HL-60 (cell line): ENCODE results near the gene AZIN2.

Source experiments
- DNase-seq, 2 experiments: peaks; one replicate each; pipeline ENCODE4 v3.0.0-alpha.2; 2010 to 2020; ENCODE audit warnings: low read depth in 1 of 2, low spot score in 1 of 2
- H3K27ac ChIP-seq: fragments of 250-450 bp; sonication (Bioruptor Pico); replicated peaks from 2 replicates; pipeline ENCODE4 v1.5.1; 2020; ENCODE audit warnings: mild to moderate bottlenecking, moderate library complexity
- H3K27me3 ChIP-seq: fragments of 250-450 bp; sonication (Bioruptor Pico); 2 replicates; pipeline ENCODE4 v1.5.1; 2021; ENCODE audit warnings: mild to moderate bottlenecking, moderate library complexity; ENCODE audit not compliant: insufficient read depth, poor library complexity, severe bottlenecking
- H3K4me3 ChIP-seq: replicated peaks from 2 replicates; pipeline ENCODE4 v1.5.1; 2011; ENCODE audit warnings: mild to moderate bottlenecking, control low read depth, low read length; ENCODE audit not compliant: insufficient read depth
- GABPA ChIP-seq: IDR thresholded peaks from 2 replicates; pipeline ENCODE4 v1.6.1; 2012; ENCODE audit warnings: low read depth
- POLR2AphosphoS5 ChIP-seq: IDR thresholded peaks from 2 replicates; pipeline ENCODE4 v1.6.1; 2012; ENCODE audit warnings: low read depth
- SPI1 ChIP-seq: IDR thresholded peaks from 2 replicates; pipeline ENCODE4 v1.6.1; 2012; ENCODE audit warnings: low read depth, mild to moderate bottlenecking, borderline replicate concordance
- TF ChIP-seq, protein P1 (sequence below): IDR thresholded peaks from 2 replicates; pipeline ENCODE4 v1.6.1; 2012; ENCODE audit warnings: low read depth; ENCODE audit not compliant: insufficient replicate concordance
- TF ChIP-seq, protein P2 (sequence below): IDR thresholded peaks from one replicate; pipeline ENCODE4 v1.5.1; 2011; ENCODE audit warnings: low read length, control low read depth, inconsistent platforms; ENCODE audit not compliant: insufficient read depth

AZIN2 gene

DNA sequence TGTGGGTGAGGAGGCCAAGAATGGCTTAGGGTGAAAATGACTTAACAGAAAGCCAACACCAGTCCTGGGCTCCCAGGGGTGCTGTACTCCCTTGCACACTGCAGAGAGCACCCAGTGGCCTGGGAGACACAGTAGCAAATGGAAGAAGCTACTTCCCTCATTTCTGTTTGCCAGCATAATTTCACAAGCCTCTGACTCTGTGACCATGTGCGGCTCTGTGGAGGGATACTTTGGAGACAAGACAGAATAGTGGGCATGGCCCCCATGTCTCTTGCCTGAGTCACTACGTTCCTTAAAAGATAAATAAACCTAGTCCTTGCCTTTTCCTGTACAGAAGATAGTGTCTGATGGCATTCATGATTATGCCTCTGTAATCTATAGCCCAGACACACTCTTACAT is 62.7 kb downstream of the AZIN2 start:
- Histone ChIP-seq H3K27ac (no peak overlapping the region), H3K27me3 (no peaks in the 10 kb centered on the region), H3K4me3 (no peak overlapping the region)
- no peak for TF ChIP-seq GABPA
- no peak for TF ChIP-seq POLR2AphosphoS5
- TF ChIP-seq SPI1, result no peak
- TF ChIP-seq, protein P1, sequence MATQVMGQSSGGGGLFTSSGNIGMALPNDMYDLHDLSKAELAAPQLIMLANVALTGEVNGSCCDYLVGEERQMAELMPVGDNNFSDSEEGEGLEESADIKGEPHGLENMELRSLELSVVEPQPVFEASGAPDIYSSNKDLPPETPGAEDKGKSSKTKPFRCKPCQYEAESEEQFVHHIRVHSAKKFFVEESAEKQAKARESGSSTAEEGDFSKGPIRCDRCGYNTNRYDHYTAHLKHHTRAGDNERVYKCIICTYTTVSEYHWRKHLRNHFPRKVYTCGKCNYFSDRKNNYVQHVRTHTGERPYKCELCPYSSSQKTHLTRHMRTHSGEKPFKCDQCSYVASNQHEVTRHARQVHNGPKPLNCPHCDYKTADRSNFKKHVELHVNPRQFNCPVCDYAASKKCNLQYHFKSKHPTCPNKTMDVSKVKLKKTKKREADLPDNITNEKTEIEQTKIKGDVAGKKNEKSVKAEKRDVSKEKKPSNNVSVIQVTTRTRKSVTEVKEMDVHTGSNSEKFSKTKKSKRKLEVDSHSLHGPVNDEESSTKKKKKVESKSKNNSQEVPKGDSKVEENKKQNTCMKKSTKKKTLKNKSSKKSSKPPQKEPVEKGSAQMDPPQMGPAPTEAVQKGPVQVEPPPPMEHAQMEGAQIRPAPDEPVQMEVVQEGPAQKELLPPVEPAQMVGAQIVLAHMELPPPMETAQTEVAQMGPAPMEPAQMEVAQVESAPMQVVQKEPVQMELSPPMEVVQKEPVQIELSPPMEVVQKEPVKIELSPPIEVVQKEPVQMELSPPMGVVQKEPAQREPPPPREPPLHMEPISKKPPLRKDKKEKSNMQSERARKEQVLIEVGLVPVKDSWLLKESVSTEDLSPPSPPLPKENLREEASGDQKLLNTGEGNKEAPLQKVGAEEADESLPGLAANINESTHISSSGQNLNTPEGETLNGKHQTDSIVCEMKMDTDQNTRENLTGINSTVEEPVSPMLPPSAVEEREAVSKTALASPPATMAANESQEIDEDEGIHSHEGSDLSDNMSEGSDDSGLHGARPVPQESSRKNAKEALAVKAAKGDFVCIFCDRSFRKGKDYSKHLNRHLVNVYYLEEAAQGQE, result no peak
- TF ChIP-seq, protein P2, sequence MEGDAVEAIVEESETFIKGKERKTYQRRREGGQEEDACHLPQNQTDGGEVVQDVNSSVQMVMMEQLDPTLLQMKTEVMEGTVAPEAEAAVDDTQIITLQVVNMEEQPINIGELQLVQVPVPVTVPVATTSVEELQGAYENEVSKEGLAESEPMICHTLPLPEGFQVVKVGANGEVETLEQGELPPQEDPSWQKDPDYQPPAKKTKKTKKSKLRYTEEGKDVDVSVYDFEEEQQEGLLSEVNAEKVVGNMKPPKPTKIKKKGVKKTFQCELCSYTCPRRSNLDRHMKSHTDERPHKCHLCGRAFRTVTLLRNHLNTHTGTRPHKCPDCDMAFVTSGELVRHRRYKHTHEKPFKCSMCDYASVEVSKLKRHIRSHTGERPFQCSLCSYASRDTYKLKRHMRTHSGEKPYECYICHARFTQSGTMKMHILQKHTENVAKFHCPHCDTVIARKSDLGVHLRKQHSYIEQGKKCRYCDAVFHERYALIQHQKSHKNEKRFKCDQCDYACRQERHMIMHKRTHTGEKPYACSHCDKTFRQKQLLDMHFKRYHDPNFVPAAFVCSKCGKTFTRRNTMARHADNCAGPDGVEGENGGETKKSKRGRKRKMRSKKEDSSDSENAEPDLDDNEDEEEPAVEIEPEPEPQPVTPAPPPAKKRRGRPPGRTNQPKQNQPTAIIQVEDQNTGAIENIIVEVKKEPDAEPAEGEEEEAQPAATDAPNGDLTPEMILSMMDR, result no peak
- peak in 1 of 2 experiments; percentile 41 for DNase-seq

DNA sequence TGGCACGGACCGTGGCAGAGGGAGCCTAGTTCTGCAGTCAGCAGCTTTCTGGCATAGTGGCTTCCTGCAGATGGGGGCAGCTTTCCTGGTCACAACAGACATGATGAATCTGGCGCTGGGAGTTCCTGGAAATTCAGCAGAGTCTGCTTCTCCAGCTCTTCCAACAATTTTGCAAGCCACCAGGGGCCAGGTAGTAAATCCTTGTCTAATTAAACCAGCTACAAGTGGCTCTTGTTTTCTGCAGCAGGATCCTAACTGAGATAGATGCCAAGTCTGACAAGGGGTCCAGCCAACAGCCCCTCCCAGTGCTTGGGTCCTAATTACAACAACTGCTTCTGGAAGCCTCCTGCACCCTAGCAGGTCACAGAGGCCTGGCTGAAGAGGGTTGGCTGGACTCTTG is 65.0 kb downstream of the AZIN2 start:
- Histone ChIP-seq H3K27me3 (no peaks in the 10 kb centered on the region), H3K4me3 (no peak overlapping the region), H3K27ac (no peak overlapping the region)
- no peak for DNase-seq
- TF ChIP-seq, protein P1, result no peak
- TF ChIP-seq GABPA, result no peak
- TF ChIP-seq SPI1, result no peak
- TF ChIP-seq, protein P2, result no peak
- TF ChIP-seq POLR2AphosphoS5, result no peak

DNA sequence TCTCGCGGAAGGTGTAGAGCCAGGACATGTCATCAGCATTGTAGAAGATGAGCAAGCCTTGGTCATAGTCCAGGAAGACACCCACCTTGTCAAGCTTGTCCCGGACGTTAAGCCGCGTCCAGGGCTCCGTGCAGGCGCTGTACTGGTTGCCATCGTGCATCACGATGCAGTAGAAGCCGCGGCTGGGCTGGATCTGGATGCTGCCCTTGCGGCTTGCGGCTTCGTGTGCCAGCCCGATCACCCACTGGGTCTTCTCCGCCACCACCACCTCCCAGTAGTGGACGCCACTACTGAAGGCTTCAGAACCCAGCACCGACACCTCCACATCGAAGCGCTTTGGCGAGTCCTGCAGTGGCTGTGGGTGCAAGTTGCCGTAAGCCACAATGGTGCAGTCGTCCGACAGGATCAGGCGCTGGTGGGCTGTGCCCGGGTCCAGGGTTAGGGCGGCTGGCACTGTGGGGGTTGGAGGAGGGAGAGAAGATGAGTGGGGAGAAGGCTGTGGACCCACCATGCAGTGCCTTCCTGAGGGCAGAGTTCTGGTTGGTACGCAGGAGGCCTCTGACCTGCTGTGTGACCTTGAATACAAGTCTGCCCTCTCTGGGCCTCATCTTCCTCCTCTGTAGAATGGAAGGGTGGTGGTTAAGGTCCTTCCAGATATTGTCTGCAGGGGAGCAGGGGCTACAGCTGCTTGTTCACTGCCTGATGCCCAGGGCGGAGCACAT is 66.5 kb downstream of the AZIN2 start:
- H3K27ac ChIP-seq, result no peak overlapping the region
- H3K27me3 ChIP-seq, result no peaks in the 10 kb centered on the region
- DNase-seq, result no peak
- no peak overlapping the region for H3K4me3 ChIP-seq
- TF ChIP-seq, protein P2, result no peak
- TF ChIP-seq POLR2AphosphoS5 (no peak), GABPA (no peak), SPI1 (no peak)
- TF ChIP-seq, protein P1, result no peak
